ENCODE measurements around the gene PPP1R14C.

DNA sequence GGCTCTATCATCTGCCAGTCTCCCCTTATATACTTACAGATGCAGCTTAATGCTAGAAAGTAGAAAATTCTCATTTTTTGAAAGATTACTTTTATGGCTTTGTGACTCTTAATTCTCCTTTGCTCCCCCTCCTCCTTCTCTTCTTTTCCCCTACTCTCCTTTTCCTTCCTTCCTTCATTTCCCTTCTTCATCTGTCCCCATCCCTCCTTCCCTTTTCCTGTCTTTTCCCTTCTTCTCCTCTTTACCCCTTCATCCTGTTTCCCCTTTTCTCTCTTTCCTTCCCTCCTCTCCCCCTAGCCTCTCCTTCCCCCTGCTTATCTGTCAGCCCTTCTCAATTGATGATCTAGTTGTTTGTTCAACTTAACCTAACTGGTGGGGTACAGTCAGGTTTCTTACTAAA is 71.5 kb downstream of the PPP1R14C start:
- TF ChIP-seq POLR2A (IDR thresholded peaks at IDR 0.05), result no peak
- no peak for TF ChIP-seq CTCF (IDR thresholded peaks at IDR 0.05)

Data from uterus (tissue), 2 donors.